Right atrium auricular region (tissue), 2 donors: Measurements from ENCODE around the gene TELO2. TPM values are rescaled to one million over a fixed set of nuclear protein-coding genes. Genes with fewer than 3 reads are reported as not detected.

Source experiments
- DNase-seq: peaks from one replicate; pipeline ENCODE4 v3.0.0-alpha.2; 2019; ENCODE audit warnings: low spot score
- H3K27ac ChIP-seq, 2 donors: fragments of 200-600 bp; sonication (generic); 1 replicate in 1 of 2; 2 replicates in 1 of 2; pipeline ENCODE4 v1.5.1; 2016 to 2019
- H3K27me3 ChIP-seq, 2 donors: fragments of 200-600 bp; sonication (generic); one replicate each; pipeline versions ENCODE4 v1.5.1 to v1.6.0; 2017 to 2019
- H3K36me3 ChIP-seq: fragments of 200-600 bp; sonication (generic); one replicate; pipeline ENCODE4 v1.5.1; 2016
- H3K4me1 ChIP-seq, 2 donors: fragments of 200-600 bp; sonication (generic); one replicate each; pipeline versions ENCODE4 v1.5.1 to v1.6.0; 2017 to 2019
- H3K4me3 ChIP-seq, 2 donors: fragments of 200-600 bp; sonication (generic); 1 replicate in 1 of 2; 2 replicates in 1 of 2; pipeline ENCODE4 v1.5.1; 2017 to 2019; ENCODE audit warnings: mild to moderate bottlenecking in 1 of 2, moderate library complexity in 1 of 2
- H3K9me3 ChIP-seq, 2 donors: fragments of 200-600 bp; sonication (generic); one replicate each; pipeline ENCODE4 v1.5.1; 2019
- CTCF ChIP-seq, 2 donors: fragments of 200-600 bp; sonication (generic); IDR thresholded peaks; one replicate each; pipeline ENCODE4 v1.5.1; 2019; ENCODE audit warnings: antibody characterized with exemption in 2 of 2
- total RNA-seq, 2 donors: library from RNA; depleted of rRNA; stranded (reverse); fragments of >200 nt; gene quantifications; one replicate each; pipeline ENCODE4 v1.1.0, GENCODE V29; 2016

TELO2 gene
- total RNA-seq, 2 donors from 2014 or later, result 11.3 to 11.5 TPM

- no peak for DNase-seq
- no peak for TF ChIP-seq CTCF (IDR thresholded peaks at IDR 0.05)
- no peaks in the 10 kb centered on the region for H3K27me3 ChIP-seq
- no peak overlapping the region for H3K27ac ChIP-seq
- H3K36me3 ChIP-seq, result peaks cover 50% of the 10 kb centered on the region
- H3K4me3 ChIP-seq, result no peak overlapping the region
- no peaks in the 10 kb centered on the region for H3K9me3 ChIP-seq
- peaks cover 0 to 19% of the 10 kb centered on the region in 2 donors for H3K4me1 ChIP-seq
Observed at GRCh38 chr16:1505073-1505844, 12.1 kb downstream of the TELO2 start.

DNA sequence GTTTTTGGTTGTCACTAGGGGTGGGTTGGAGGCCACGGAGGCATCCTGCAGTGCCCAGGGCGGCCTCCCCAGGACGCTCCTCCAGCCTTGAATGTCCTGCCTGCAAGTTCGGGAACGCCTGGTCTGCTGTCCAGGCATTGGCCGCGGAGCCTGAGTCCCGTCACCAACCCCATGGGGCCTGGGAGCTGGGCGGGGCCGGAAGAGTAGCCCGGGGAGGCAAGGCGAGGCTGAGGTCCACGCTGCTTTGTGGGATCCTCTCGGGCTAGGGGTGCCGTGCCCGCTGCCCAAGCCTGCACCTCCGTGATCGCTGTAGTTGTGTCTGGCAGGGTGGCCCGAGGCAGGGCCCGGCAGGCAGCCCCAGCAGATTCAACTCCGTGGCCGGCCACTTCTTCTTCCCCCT is 12.8 kb downstream of the TELO2 start:
- Histone ChIP-seq H3K4me1 (peaks cover 0 to 26% of the 10 kb centered on the region in 2 donors), H3K4me3 (no peak overlapping the region), H3K9me3 (no peaks in the 10 kb centered on the region), H3K27me3 (no peaks in the 10 kb centered on the region), H3K27ac (no peak overlapping the region), H3K36me3 (peaks cover 44% of the 10 kb centered on the region)
- no peak for DNase-seq
- no peak for TF ChIP-seq CTCF (IDR thresholded peaks at IDR 0.05)

DNA sequence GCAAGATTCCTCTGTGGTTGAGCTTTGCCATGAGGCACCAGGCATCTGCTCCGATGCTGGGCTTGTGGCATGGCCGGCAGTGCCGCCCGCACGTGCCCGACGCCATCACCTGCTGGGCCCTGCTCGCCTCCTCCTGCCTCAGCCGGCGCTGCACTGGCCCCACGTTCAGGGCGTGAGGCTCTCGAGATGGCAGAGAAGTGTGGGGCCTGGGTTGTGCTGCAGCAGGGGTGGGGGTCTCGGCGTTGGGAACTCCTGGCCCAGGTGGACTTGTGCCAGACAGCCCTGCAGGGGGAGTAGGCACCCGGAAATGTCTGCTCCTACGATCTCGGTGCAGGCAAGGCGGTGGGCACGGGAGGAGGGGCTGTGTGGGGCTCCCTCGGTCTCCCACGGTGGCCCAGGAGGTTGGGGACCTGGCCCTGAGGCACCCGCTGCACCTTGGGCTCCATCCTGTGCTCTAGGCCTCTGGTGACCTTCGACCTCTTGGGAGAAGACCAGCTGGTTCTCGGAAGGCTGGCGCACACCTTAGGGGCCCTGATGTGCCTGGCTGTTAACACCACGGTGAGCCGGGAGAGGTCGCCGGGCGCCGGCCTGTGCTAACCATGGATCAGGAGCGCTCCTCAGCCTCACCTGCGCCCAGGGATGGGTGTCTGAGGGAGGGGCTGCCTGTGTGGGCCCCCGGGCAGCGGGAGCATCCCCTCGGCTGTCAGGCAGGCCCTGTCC is 13.5 kb downstream of the TELO2 start:
- Histone ChIP-seq H3K27ac (no peak overlapping the region), H3K9me3 (no peaks in the 10 kb centered on the region), H3K27me3 (no peaks in the 10 kb centered on the region), H3K36me3 (peaks cover 36% of the 10 kb centered on the region), H3K4me1 (peaks cover 0 to 27% of the 10 kb centered on the region in 2 donors), H3K4me3 (no peak overlapping the region)
- TF ChIP-seq CTCF (IDR thresholded peaks at IDR 0.05), result no peak
- no peak for DNase-seq

DNA sequence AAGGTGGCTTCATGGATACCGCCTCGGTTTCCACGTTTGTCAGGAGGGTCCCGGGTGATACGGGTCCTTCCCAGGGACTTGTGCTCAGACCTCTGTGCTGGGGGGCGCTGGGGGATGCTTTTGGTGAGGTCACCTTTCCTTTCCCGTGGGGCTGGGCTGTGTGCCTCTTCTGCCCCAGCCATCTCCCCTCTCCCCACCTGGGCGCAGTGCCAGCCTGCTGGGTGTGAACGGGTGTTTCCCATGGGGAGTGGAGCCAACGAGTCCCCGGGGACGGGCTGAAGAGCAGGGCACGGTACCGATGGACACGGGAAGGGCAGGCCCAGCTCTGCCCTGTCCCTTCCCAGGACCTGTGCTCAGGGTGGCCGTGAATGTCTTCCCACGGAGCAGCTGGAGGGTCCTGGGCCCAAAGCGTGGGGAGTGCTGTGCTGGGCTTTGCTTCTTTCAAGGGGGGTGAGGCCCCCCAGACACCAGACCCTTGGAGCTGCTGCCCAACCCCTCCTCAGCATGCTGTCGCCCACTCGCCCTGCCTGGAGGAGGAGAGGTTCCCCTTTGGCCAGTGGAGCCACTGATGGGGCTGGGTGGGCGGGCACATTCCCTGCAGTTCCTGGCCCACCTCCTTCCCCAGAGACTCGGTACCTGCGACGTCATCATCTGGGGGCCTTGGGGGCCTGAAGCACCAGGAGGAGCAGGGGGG is 15.5 kb downstream of the TELO2 start:
- DNase-seq, result no peak
- Histone ChIP-seq H3K27ac (peak overlapping the region; percentile 82 to 83), H3K36me3 (peaks cover 16% of the 10 kb centered on the region), H3K27me3 (no peaks in the 10 kb centered on the region), H3K9me3 (no peaks in the 10 kb centered on the region), H3K4me1 (peaks cover 0 to 38% of the 10 kb centered on the region in 2 donors), H3K4me3 (no peak overlapping the region)
- no peak for TF ChIP-seq CTCF (IDR thresholded peaks at IDR 0.05)

DNA sequence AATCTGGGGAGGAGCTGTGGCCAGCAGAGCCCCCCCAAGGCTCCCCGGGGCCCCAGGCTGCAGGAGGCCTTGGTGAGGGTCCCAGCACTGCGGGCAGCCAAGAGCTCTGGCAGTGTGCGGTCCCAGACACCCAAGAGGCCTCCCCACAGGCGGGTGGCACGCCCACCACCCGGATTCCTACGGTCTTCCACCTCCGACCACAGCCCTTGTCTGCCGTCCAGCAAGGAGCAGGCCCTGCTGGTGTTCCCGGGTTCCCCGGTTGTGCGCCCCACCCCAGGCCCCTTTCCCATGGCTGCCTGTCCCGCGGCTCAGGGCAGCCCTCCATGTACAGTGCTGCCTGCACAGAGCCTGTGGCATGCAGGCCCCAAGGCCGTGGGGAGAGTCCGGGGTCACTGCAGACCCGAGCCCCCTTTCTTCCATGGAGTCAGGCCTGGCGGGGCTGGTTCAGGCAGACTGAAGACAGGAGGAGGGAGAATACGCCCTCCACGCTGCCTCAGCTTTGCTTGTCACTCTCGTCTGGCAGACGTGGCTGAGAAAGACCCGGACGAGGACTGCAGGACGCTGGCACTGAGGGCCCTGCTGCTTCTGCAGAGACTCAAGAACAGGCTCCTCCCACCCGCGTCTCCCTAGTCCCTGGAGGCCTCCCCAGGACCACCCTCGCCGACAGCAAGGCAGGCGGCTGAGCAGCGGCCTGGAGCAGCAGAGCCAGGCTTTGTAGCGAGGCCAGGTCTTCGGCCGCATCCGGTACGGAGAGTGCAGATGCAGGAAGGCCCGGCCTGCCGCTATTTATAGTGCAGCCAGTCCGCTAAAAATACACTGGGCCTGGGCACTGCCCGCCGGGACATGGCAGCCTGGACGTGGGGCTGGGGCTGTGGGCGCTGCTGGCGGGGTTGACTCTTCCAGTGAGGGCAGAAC is 16.4 kb downstream of the TELO2 start:
- no peak for DNase-seq
- H3K27me3 ChIP-seq, result no peaks in the 10 kb centered on the region
- H3K4me3 ChIP-seq, result no peak overlapping the region
- peaks cover 0 to 38% of the 10 kb centered on the region in 2 donors for H3K4me1 ChIP-seq
- peak overlapping the region; percentile 82 to 83 for H3K27ac ChIP-seq
- TF ChIP-seq CTCF (IDR thresholded peaks at IDR 0.05), result no peak
- H3K9me3 ChIP-seq, result peaks cover 0 to 4% of the 10 kb centered on the region in 2 donors
- H3K36me3 ChIP-seq, result peaks cover 12% of the 10 kb centered on the region
